GM12874 (cell line): Measurements from ENCODE around the gene VRK2.

ENCODE experiments used
- TF ChIP-seq, protein P1 (sequence below): IDR thresholded peaks from 2 replicates; pipeline ENCODE4 v1.5.1; 2011; ENCODE audit warnings: low read depth, mild to moderate bottlenecking, control low read depth, low read length, moderate library complexity; ENCODE audit not compliant: insufficient read depth

VRK2 gene

DNA sequence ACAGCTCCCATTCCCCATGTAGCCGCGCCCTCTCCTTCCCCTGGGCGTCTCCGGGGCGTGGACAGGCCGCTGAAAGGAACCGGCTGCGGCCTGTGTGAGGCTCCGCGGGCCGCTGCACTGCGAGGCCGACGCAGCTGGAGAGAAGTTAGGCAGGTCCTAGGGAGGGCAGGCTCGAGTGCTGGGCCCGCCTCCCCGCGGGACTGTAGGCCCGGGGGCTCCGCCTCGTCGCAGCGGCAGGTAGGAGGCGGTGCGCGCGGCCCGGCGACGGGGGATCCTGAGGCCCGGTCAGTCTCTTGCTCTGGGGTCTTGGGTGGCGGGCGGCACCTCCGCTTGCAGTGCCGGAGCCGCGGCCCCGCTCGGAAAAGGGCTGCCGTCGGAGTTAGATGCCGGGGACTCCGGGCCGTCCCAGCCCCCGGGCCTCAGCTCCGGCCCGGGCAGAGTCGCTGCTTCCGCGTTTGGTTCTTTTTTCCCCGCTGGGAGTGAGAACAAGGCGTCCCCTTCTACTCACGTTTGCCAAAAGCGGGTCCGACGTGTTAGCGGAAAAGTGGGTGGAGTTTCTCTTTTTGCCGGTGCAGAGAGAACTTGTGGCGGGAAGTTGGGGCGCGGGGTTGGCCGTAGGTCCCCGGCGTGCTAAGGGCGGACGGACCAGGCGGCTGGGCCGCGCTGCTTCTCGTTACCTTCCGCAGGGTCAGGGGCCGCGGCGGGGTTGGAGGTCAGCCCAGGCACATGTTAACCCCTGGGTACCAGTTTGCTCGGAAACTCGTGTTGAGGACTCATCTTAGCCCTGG lies at the start of gene VRK2:
Gene VRK2, plus strand, starts transcription at position 222 of the 788 bp plus-strand sequence. CDS start 2,026 bp downstream, outside the sequence.
- TF ChIP-seq, protein P1, sequence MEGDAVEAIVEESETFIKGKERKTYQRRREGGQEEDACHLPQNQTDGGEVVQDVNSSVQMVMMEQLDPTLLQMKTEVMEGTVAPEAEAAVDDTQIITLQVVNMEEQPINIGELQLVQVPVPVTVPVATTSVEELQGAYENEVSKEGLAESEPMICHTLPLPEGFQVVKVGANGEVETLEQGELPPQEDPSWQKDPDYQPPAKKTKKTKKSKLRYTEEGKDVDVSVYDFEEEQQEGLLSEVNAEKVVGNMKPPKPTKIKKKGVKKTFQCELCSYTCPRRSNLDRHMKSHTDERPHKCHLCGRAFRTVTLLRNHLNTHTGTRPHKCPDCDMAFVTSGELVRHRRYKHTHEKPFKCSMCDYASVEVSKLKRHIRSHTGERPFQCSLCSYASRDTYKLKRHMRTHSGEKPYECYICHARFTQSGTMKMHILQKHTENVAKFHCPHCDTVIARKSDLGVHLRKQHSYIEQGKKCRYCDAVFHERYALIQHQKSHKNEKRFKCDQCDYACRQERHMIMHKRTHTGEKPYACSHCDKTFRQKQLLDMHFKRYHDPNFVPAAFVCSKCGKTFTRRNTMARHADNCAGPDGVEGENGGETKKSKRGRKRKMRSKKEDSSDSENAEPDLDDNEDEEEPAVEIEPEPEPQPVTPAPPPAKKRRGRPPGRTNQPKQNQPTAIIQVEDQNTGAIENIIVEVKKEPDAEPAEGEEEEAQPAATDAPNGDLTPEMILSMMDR, result no peak

DNA sequence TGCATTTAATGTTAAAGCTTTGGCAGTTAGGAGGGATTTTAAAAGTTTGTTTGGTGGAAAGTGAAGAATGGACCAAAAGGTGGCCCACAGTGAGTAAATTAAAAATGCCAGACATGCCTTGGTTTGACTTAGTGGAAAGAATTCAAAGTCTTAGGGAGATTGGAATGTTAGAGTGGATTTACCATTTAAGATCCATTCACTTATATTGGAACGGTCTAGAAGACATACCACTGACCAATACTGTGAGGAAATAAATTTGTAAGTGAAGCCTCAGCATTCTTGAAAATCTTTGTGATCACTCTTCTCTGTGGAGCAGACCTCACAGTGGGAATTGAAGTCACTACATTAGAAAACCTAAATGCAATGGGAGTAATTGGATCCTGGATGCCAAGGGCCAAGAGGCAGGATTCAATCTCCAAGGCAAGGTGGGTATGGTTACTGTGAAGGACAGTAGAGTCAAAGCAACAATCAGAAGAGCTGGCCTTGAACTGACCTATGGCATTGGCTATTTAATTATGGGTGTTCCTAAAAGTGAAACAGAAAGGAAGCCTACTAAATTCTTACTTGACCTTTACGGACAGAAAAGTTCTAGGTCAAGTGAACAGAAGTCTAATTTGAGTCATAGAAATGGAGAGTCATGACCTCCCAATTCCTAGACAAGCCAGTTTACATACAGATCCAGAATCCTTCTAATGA lies 40.2 kb upstream of the VRK2 start:
- TF ChIP-seq, protein P1, result no peak

DNA sequence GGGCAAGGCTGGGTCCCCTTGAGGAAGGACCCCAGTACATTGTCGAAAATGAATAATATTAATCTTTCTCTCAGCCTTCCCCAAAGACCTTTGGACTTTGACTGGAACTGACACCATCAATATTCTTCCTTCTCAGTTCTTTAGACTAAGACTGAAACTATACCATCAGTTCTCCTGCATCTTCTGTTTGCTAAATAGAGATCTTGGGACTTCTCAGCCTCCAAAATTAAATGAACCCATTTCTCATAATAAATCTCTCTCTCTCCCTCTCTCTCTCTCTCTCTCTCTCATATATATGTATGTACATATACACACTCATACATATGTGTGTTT lies 39.7 kb upstream of the VRK2 start:
- TF ChIP-seq, protein P1, result no peak

DNA sequence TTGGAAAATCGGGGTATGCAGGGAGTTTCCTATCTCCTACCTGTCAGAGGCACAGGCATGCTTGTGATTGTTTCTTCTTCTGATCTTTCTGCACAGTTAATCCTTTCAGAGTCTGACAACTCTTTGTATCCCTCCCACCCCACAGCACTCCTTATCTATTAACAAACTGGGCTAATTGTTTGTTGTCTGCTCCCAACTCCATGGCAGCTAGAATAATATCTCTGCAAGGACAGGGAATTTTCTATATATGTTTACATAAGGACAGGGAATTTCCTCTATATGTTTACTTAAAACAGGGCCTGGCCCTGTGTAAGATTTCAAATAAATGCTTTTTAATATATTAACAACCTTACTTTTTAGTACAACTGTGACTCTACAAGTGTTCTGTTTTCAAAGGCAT lies 36.0 kb upstream of the VRK2 start:
- TF ChIP-seq, protein P1, result no peak

DNA sequence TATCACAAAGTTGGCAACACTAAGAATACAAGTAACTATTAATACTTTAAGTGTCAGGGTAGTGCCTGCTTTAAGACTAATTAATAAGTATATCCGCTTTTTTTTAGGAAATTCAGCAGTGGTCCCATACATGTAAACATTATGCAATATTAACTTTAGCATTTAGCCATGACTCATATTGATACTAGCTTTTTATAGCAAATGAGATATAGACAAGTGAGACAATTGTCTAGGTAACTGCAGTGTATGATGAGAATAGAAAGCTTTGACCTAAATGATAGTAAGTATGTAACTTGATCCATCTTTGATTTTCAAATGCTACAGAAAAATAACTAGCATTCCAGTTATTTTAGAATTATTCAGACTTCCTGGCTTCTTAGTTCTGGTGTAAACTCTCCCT lies 27.4 kb upstream of the VRK2 start:
- TF ChIP-seq, protein P1, result no peak

DNA sequence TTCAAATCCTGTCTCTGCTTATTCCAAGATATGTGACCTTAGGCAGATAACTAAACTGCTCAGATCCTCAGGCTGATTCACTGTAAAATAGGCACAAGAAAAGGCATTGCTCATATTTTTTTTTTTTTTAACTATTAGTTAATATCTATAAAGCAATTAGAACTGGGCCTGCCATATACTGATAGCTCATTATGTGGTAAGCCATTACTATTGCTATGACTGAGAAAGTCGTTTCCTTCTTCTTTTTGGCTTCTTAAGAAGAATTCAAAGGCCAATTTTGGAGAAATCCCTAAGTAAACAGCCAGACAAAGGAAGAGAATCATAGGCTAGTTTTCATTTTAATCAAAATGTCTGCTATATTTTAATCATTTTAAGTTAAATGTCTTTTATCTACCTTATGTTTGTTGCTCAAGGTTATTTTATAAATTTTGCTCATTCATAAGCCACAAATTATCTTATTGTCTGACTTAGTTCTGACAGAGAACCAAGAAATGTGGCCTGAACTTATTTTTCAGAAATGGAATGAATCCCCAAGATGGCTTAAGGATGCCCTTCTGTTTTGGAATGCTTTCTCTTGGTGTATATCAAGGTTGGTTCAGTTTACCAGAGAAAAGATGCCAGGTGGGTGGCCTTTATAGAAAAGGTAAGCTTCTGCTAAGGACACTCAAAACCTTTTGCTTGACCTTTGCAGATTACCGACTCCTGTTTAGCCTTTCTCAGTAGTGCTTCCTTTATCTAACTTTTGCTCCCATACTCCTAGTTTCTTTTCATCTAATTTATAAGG lies 21.3 kb upstream of the VRK2 start:
- TF ChIP-seq, protein P1, result no peak

DNA sequence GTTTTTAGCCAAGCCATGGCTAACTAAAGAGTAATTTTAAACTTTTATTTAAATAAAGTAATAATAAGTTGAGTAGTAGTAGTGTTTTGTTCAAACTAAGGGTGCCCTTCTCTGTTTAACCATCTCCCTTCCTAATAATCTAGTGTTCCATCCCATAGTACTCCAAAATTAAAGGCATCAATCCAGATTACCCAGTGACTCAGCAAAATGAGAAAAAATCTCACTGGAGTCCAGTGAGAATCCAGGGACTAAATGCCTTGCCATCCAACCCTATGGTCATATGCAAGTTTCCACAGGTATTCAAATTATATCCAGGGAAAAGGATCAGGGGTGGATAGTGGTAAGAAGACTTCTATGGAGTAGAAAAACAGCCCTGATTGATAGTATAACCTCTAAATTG lies 19.6 kb upstream of the VRK2 start:
- TF ChIP-seq, protein P1, result no peak
